Measurements from ENCODE around the gene LSG1. TPM values are rescaled to one million over a fixed set of nuclear protein-coding genes. Genes with fewer than 3 reads are reported as not detected.

LSG1 gene
- total and polyA plus RNA-seq, 12 donors: 12.5 to 56.0 (median 23.1) TPM

GRCh38 chr3:194705227-194705626 lies 33.2 kb upstream of the LSG1 start:
- H3K9me3 ChIP-seq (replicated peaks in 1 of 3): no peaks in the 10 kb centered on the region
- no peak overlapping the region for H3K4me3 ChIP-seq
- no peaks in the 10 kb centered on the region for H3K27me3 ChIP-seq
- WGBS, 4 donors: 73 to 89% (median 82%) methylated on average over 8 of the region's 8 CpGs
- intact Hi-C loops (cut with DNase I): no loop called here
- no peak for DNase-seq
- TF ChIP-seq CTCF (IDR thresholded peaks at IDR 0.05): no peak
- no peak for TF ChIP-seq POLR2A (IDR thresholded peaks at IDR 0.05)
- no peak overlapping the region for H3K27ac ChIP-seq
- no peaks in the 10 kb centered on the region for H3K4me1 ChIP-seq (replicated peaks in 1 of 2)
- H3K36me3 ChIP-seq (replicated peaks in 1 of 2): no peaks in the 10 kb centered on the region

GRCh38 chr3:194702545-194702944 lies 30.6 kb upstream of the LSG1 start:
- Histone ChIP-seq H3K4me3 (no peak overlapping the region), H3K27ac (no peak overlapping the region), H3K36me3 (replicated peaks in 1 of 2) (no peaks in the 10 kb centered on the region), H3K4me1 (replicated peaks in 1 of 2) (no peaks in the 10 kb centered on the region), H3K9me3 (replicated peaks in 1 of 3) (no peaks in the 10 kb centered on the region), H3K27me3 (no peaks in the 10 kb centered on the region)
- DNase-seq: no peak
- intact Hi-C loops (cut with DNase I): no loop called here
- 94 to 96% (median 95%) methylated on average over 9 of the region's 9 CpGs for WGBS, 4 donors
- TF ChIP-seq POLR2A (IDR thresholded peaks at IDR 0.05) (no peak), CTCF (IDR thresholded peaks at IDR 0.05) (no peak)

- no peaks in the 10 kb centered on the region for H3K36me3 ChIP-seq (replicated peaks in 1 of 2)
- no peaks in the 10 kb centered on the region for H3K9me3 ChIP-seq (replicated peaks in 1 of 3)
- WGBS, 4 donors: 70 to 84% (median 78%) methylated on average over 5 to 6 of the region's 6 CpGs
- TF ChIP-seq CTCF (IDR thresholded peaks at IDR 0.05): no peak
- no peak for TF ChIP-seq POLR2A (IDR thresholded peaks at IDR 0.05)
- no peak for DNase-seq
- H3K4me1 ChIP-seq (replicated peaks in 1 of 2): no peaks in the 10 kb centered on the region
- H3K27ac ChIP-seq: no peak overlapping the region
- no peaks in the 10 kb centered on the region for H3K27me3 ChIP-seq
- H3K4me3 ChIP-seq: no peak overlapping the region
- intact Hi-C loops (cut with DNase I): no loop called here
These were observed 24.7 kb upstream of the LSG1 start for GRCh38 chr3:194696702-194697101.

- H3K4me1 ChIP-seq (replicated peaks in 1 of 2): peaks cover 13 to 16% of the 10 kb centered on the region in 2 donors
- no peak overlapping the region for H3K4me3 ChIP-seq
- no peaks in the 10 kb centered on the region for H3K36me3 ChIP-seq (replicated peaks in 1 of 2)
- H3K27me3 ChIP-seq: peaks cover 10% of the 10 kb centered on the region
- TF ChIP-seq CTCF (IDR thresholded peaks at IDR 0.05): no peak
- TF ChIP-seq POLR2A (IDR thresholded peaks at IDR 0.05): no peak
- intact Hi-C loops (cut with DNase I): no loop called here
- DNase-seq: no peak
- 71 to 82% (median 77%) methylated on average over 15 of the region's 15 CpGs for WGBS, 4 donors
- H3K27ac ChIP-seq: no peak overlapping the region
- no peaks in the 10 kb centered on the region for H3K9me3 ChIP-seq (replicated peaks in 1 of 3)
These were observed 19.7 kb upstream of the LSG1 start for GRCh38 chr3:194691481-194692283.

Measured in adrenal gland (tissue), 12 donors.